Hepatocyte (in vitro differentiated cells): ENCODE data around the gene TTC33. TPM values are rescaled to one million over a fixed set of nuclear protein-coding genes. Genes with fewer than 3 reads are reported as not detected.
A peak's percentile ranks its signal among the peaks of the same experiment; 100 is the strongest.

ENCODE experiments used
- DNase-seq: peaks from one replicate; pipeline ENCODE4 v3.0.0-alpha.2; 2016; ENCODE audit warnings: low spot score
- H2AFZ ChIP-seq: fragments of 200-600 bp; sonication (generic); 2 replicates; pipeline ENCODE4 v1.6.0; 2016; ENCODE audit warnings: antibody characterized with exemption, mild to moderate bottlenecking
- H3K27ac ChIP-seq: fragments of 200-600 bp; sonication (generic); 2 replicates; pipeline ENCODE4 v1.5.1; 2016; ENCODE audit warnings: mild to moderate bottlenecking
- H3K27me3 ChIP-seq: fragments of 200-600 bp; sonication (generic); 2 replicates; pipeline ENCODE4 v1.6.1; 2016
- H3K36me3 ChIP-seq: fragments of 200-600 bp; sonication (generic); replicated peaks from 2 replicates; pipeline ENCODE4 v1.5.1; 2016; ENCODE audit warnings: low read depth; ENCODE audit not compliant: insufficient read depth
- H3K4me1 ChIP-seq: fragments of 200-600 bp; sonication (generic); 2 replicates; pipeline ENCODE4 v1.5.1; 2016; ENCODE audit warnings: mild to moderate bottlenecking, moderate library complexity; ENCODE audit not compliant: insufficient read depth
- H3K4me2 ChIP-seq: fragments of 200-600 bp; sonication (generic); 2 replicates; pipeline ENCODE4 v1.6.0; 2016
- H3K4me3 ChIP-seq: fragments of 200-600 bp; sonication (generic); 2 replicates; pipeline ENCODE4 v1.5.1; 2016; ENCODE audit warnings: mild to moderate bottlenecking
- H3K79me2 ChIP-seq: fragments of 200-600 bp; sonication (generic); 2 replicates; pipeline ENCODE4 v1.6.0; 2017; ENCODE audit warnings: mild to moderate bottlenecking
- H3K9me2 ChIP-seq: fragments of 200-600 bp; sonication (generic); replicated peaks from 2 replicates; pipeline ENCODE4 v1.6.0; 2017; ENCODE audit warnings: mild to moderate bottlenecking; ENCODE audit not compliant: insufficient read depth
- H3K9me3 ChIP-seq: fragments of 200-600 bp; sonication (generic); 2 replicates; pipeline ENCODE4 v1.5.1; 2016; ENCODE audit warnings: low read depth, mild to moderate bottlenecking
- H4K20me1 ChIP-seq: fragments of 200-600 bp; sonication (generic); 2 replicates; pipeline ENCODE4 v1.6.0; 2016; ENCODE audit warnings: mild to moderate bottlenecking; ENCODE audit not compliant: insufficient read depth, poor library complexity, severe bottlenecking
- CTCF ChIP-seq: fragments of 200-600 bp; sonication (generic); IDR thresholded peaks from 2 replicates; pipeline ENCODE4 v1.5.1; 2016; ENCODE audit warnings: antibody characterized with exemption, mild to moderate bottlenecking; ENCODE audit not compliant: poor library complexity
- EZH2 ChIP-seq: fragments of 200-600 bp; sonication (generic); IDR thresholded peaks from 2 replicates; pipeline ENCODE4 v1.6.1; 2016; ENCODE audit warnings: antibody characterized with exemption, mild to moderate bottlenecking, borderline replicate concordance
- EZH2phosphoT487 ChIP-seq: fragments of 200-600 bp; sonication (generic); IDR thresholded peaks from one replicate; pipeline ENCODE4 v1.6.1; 2018; ENCODE audit warnings: antibody characterized with exemption, mild to moderate bottlenecking, low read depth, moderate library complexity; ENCODE audit not compliant: unreplicated experiment, severe bottlenecking
- WGBS: methylation state at CpG from one replicate; pipeline ENCODE4 v1.1.6; 2016; ENCODE audit warnings: low lambda C conversion rate; ENCODE audit errors: missing lambda C conversion rate; 5-methylcytosine and 5-hydroxymethylcytosine counted together
- polyA plus RNA-seq: library from polyadenylated mRNA; unstranded; fragments of >200 nt; fragmentation: Nextera tagmentation; extraction: Ambion mirVana; gene quantifications from 2 replicates; pipeline ENCODE4 v1.2.1, GENCODE V29; 2016
- total RNA-seq: library from RNA; depleted of rRNA; stranded (reverse); fragments of >200 nt; gene quantifications from 2 replicates; pipeline ENCODE4 v1.2.3, GENCODE V29; 2014

TTC33 gene
- total and polyA plus RNA-seq, 2 experiments from 2014 or later = 5.6 to 19.3 TPM

GRCh38 chr5:40798801-40799210 lies 43.0 kb upstream of the TTC33 start:
- DNase-seq = no peak
- no peaks in the 10 kb centered on the region for H3K9me2 ChIP-seq
- peaks cover 26% of the 10 kb centered on the region for H3K4me1 ChIP-seq
- peak overlapping the region; percentile 99 for H2AFZ ChIP-seq
- peaks cover 18% of the 10 kb centered on the region for H4K20me1 ChIP-seq
- WGBS = 9% methylated on average over 7 of the region's 7 CpGs
- no peak for TF ChIP-seq EZH2phosphoT487
- no peak for TF ChIP-seq CTCF
- TF ChIP-seq EZH2 = no peak
- H3K4me2 ChIP-seq = peak overlapping the region; percentile 75
- peaks cover 46% of the 10 kb centered on the region for H3K79me2 ChIP-seq
- no peaks in the 10 kb centered on the region for H3K9me3 ChIP-seq
- H3K27ac ChIP-seq = peak overlapping the region; percentile 91
- no peaks in the 10 kb centered on the region for H3K36me3 ChIP-seq
- H3K27me3 ChIP-seq = no peaks in the 10 kb centered on the region
- H3K4me3 ChIP-seq = peak overlapping the region; percentile 73

- peak; percentile 97 for DNase-seq
- no peaks in the 10 kb centered on the region for H3K36me3 ChIP-seq
- 1% methylated on average over 47 of the region's 70 CpGs for WGBS
- H3K4me2 ChIP-seq = peak within 1 kb of the TSS; percentile 87
- peaks cover 52% of the 10 kb centered on the region for H3K79me2 ChIP-seq
- peak within 1 kb of the TSS; percentile 93 for H3K4me3 ChIP-seq
- H3K27me3 ChIP-seq = no peaks in the 10 kb centered on the region
- H2AFZ ChIP-seq = peak within 1 kb of the TSS; percentile 99
- H3K4me1 ChIP-seq = peaks cover 26% of the 10 kb centered on the region
- no peaks in the 10 kb centered on the region for H3K9me2 ChIP-seq
- no peaks in the 10 kb centered on the region for H3K9me3 ChIP-seq
- H3K27ac ChIP-seq = peak within 1 kb of the TSS; percentile 97
- TF ChIP-seq CTCF (peak; percentile 65), EZH2phosphoT487 (no peak)
- peaks cover 24% of the 10 kb centered on the region for H4K20me1 ChIP-seq
These were observed 42.4 kb upstream of the TTC33 start, which contains the start of gene PRKAA1 for GRCh38 chr5:40798012-40798800. Gene PRKAA1 (minus strand): TSS chr5:40798374. CDS start chr5:40798189, 185 bp downstream.

- H2AFZ ChIP-seq = peak overlapping the region; percentile 94
- H3K27ac ChIP-seq = peak overlapping the region; percentile 97
- peak; percentile 82 for DNase-seq
- H3K9me2 ChIP-seq = no peaks in the 10 kb centered on the region
- peaks cover 60% of the 10 kb centered on the region for H3K79me2 ChIP-seq
- TF ChIP-seq EZH2phosphoT487 (no peak), CTCF (no peak), EZH2 (no peak)
- peak overlapping the region; percentile 87 for H3K4me2 ChIP-seq
- no peaks in the 10 kb centered on the region for H3K9me3 ChIP-seq
- no peaks in the 10 kb centered on the region for H3K27me3 ChIP-seq
- under 1% methylated on average over 42 of the region's 56 CpGs for WGBS
- peak overlapping the region; percentile 93 for H3K4me3 ChIP-seq
- peaks cover 26% of the 10 kb centered on the region for H3K4me1 ChIP-seq
- no peaks in the 10 kb centered on the region for H3K36me3 ChIP-seq
- peaks cover 30% of the 10 kb centered on the region for H4K20me1 ChIP-seq
These were observed 41.7 kb upstream of the TTC33 start for GRCh38 chr5:40797273-40798011.
